Measurements from ENCODE around the gene SPEM2.

The SPEM2 gene

DNA sequence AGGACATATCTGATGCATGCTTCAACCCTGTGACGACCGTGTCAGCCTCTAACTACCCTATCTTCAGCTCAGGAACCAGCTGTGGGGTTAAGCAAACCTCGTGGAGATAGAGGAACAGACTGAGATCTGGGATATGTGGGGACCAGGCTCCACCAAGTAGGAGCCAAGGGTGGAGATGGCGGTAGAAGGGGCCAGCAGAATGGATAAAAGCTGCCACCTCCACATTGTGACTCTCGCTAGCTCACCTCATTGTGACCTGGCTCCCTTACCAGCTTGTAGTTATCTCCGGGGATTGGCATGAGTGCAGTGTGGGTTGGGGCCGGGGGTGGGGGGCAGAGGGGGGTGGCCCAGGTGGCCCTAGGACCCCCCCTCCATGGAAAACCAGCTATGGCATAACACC lies at the start of gene SPEM2:
Gene SPEM2 (plus strand): TSS at position 301 of the 400 bp plus-strand sequence. CDS start 73 bp downstream, at position 374.
- no peak for FAIRE-seq

DNA sequence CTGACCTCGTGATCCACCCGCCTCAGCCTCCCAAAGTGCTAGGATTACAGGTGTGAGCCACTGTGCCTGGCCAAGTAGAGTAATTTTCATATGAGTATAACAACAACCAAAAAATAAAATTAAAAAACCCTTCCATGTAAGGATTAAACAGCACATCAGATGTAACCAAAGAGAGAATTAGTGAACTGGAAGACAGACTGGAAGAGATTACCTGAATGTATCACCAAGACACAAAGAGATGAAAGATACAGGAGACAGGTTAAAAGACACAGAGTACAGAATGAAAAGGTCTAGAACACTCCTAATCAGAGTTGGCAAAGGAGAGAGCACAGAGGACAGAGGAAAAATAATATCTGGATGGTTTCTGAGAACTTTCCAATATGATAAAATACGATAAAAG lies 46.3 kb upstream of the SPEM2 start:
- FAIRE-seq, result no peak

DNA sequence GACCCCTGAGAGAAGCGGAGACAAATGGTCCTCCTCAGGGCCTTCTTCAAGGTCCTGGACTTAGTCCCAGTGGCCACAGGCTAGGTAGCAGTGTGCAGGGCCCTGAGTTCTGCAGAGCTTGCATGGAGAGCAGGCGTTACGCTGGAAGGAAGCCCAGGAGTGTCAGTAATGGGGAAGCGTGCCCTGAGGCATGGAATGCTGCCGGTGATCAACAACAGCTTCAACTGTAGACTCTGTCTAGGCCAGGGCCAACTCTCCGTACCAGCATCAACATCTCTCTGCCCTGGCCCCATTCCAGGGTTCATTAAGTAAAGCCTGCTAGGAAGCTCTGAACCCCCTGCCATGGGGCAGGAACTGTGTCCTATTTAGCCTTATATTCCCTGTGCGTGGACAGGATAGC lies 45.1 kb upstream of the SPEM2 start:
- FAIRE-seq, result no peak

DNA sequence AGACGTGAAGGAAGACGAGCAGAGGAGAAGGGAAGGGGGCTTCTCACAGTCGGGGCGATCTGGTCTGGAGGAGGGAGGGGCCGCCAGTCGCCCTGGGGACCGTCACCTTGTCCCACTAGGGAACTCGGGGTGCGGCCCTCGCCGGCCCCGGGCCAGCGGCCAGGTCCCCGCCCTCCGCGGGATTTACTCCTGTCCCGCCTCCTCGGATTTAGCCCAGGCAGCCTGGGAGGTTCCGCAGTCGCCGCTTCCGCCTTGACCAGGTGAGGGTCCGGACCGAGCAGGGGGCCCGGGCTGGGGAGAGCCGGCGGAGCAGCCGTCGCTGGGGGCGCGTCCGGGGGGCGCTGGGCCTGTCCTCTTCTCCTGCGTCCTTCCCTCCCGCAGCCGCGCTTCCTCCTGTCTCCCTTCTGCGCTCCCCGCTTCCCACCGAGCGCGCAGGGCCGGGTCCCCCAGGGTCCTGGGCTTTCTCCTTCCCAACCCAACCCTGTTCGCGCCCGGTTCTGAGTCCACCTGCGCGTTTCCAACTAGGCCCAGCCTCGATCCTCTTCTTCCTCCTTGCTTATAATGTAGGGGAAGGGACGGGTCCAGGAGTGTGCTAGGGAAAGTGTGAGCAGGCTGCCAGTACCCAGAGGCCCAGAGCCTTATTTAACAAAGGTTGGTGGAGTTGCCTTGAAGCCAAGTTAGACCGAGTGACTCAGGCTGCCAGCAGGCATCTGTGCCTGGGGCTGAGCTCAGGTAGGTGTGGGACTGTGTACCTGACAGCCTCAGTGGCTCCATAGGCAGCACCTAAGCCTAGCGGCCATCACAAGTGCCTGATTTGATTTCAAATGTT lies 44.3 kb upstream of the SPEM2 start, which contains the start of gene TNK1:
Gene TNK1 (plus strand): TSS at position 235 of the 829 bp plus-strand sequence. CDS start 1,838 bp downstream, outside the sequence.
- no peak for FAIRE-seq

DNA sequence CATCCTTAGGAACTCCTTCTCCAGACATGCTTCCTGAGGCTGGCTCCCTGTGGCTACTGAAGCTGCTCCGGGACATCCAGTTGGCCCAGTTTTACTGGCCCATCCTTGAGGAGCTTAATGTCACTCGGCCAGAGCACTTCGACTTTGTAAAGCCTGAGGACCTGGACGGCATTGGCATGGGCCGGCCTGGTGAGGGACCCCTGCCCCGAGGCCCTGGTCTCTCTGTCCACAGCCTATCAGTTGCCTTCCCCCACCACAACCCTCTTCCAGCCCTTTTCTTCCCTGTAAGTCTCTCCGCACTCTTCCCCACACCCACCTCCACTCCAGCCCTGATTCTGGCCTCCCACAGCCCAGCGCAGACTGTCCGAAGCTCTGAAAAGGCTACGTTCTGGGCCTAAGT lies 42.5 kb upstream of the SPEM2 start:
- FAIRE-seq, result no peak

DNA sequence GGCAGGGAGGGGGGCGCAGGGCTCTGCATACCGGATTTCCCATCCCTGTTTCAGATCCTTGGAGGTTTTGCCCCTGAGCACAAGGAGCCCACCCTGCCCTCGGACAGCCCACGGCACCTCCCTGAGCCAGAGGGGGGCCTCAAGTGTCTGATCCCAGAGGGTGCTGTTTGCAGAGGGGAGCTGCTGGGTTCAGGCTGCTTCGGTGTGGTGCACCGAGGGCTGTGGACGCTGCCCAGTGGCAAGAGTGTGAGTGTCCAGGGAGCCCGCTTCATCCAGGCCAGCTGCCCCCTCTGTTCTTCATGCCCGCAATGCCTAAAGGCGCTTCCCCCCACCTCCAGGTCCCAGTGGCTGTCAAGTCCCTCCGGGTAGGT lies 42.1 kb upstream of the SPEM2 start:
- no peak for FAIRE-seq

DNA sequence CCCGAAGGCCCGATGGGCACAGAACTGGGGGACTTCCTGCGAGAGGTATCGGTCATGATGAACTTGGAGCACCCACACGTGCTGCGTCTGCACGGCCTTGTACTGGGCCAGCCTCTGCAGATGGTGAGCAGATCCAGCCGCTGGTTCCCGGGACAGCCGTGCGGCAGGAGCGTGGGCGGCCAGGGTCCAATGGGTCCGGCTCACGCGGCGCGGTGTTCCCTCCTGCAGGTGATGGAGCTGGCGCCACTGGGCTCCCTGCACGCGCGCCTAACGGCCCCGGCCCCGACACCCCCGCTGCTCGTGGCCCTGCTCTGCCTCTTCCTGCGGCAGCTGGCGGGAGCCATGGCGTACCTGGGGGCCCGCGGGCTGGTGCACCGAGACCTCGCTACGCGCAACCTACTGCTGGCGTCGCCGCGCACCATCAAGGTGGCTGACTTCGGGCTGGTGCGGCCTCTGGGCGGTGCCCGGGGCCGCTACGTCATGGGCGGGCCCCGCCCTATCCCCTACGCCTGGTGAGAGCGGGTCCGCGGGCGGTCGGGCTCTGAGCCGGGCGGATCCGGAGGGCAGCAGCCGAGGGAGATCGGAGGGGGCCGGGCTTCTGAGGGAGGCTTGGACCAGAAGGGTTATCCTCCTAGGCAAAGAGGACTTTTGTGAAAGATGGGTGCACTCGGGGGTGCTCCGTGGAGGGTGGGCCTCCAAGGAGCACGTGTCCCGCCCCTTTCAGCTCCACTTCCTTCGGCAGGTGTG lies 41.5 kb upstream of the SPEM2 start:
- FAIRE-seq, result no peak

DNA sequence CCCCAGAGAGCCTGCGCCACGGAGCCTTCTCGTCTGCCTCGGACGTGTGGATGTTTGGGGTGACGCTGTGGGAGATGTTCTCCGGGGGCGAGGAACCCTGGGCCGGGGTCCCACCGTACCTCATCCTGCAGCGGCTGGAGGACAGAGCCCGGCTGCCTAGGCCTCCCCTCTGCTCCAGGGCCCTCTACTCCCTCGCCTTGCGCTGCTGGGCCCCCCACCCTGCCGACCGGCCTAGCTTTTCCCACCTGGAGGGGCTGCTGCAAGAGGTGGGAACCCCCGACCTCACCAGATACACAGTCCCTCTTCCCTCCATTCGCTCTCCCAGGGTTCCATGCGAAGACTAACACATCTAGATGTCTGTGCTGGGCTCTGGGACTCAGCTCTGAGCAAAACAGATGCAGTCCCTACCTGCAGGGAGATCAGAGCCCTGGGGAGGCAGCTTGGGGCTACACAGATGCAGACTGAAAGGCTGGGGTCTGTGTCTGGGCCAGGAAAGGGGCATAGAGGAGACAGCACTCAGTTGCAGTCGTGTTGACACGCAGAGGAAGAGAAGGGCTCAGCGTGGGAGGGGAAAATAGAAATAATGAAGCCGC lies 40.8 kb upstream of the SPEM2 start:
- FAIRE-seq, result no peak

DNA sequence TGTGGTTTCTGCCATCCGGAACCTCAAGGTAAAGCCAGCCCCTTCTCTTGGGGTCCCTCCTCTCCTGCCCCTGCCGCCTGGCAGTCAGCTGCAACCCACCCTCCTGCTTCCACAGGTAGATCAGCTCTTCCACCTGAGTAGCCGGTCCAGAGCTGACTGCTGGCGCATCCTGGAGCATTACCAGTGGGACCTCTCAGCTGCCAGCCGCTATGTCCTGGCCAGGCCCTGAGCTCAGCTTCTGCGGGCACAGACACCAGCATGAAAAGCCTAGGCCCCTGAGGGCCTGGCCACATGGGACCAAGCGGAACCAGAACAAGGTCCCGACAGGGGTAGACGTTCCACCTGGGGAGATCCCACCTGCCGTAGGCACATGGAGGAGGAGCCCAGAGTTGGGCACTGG lies 36.6 kb upstream of the SPEM2 start:
- no peak for FAIRE-seq

DNA sequence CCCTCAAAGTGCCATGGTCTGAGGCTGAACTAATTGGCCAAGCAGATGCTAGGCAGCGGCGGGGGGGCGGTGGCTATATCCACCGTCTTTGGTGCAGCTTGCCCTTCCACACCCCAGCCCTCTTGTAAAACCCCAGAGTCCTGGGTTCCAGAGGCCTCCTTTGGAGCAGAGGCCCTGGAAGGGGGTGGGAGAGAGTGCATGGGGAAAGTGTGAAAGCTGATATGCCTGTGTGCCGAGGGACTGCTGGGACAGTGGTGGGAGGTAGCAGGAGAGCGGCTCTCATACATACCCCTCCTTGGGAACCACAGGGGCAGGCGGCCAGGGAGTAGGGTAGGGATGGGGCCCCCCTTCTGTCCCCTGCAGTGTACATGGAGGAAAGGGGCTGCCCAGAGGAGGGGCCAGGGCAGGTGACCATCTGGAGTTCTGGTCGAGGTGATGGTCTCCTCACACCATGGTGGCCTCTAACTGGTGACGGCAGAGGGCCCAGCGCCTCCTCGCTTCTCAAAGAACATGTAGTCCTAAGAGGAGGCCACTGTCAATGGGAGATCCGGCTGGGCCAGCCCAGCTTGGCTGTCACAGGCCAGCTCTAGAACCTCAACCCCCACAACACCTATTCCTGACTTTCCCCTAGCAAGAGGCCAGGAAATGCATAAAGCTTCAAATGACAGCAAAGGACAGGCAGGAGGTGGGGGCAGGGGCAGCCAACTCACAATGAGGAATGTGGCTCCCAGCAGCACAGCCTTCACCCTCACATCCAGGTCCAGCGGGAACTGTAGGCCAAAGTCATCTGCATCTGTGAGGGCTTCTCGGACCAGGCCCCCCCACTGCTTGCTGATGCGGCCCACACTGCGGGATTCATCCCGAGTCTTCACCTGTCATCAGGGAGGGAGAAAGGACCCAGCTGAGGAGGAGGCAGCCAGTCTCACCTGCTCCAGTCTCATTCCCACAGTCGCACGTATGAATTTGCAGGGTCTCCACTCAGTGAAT lies 35.2 kb upstream of the SPEM2 start:
- FAIRE-seq, result no peak

DNA sequence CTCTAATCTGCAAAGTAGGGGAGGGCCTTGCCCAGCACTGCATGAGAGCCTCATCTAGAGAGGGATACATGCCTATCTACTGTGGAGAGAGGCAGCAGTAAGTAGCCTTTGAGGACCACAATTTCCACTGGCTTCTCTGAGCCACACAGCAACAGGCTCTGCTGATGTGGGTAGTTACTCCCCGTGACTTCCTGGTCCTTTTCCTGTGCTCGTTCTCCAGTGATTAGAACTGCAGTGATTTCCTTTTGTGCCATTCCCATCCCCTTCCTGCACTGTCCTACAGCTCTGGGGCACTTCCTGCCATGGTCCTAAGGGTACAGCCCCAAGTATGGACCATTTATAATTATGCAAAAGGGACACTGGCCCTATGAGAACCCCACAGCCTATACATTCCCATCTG lies 34.1 kb upstream of the SPEM2 start:
- FAIRE-seq, result no peak

DNA sequence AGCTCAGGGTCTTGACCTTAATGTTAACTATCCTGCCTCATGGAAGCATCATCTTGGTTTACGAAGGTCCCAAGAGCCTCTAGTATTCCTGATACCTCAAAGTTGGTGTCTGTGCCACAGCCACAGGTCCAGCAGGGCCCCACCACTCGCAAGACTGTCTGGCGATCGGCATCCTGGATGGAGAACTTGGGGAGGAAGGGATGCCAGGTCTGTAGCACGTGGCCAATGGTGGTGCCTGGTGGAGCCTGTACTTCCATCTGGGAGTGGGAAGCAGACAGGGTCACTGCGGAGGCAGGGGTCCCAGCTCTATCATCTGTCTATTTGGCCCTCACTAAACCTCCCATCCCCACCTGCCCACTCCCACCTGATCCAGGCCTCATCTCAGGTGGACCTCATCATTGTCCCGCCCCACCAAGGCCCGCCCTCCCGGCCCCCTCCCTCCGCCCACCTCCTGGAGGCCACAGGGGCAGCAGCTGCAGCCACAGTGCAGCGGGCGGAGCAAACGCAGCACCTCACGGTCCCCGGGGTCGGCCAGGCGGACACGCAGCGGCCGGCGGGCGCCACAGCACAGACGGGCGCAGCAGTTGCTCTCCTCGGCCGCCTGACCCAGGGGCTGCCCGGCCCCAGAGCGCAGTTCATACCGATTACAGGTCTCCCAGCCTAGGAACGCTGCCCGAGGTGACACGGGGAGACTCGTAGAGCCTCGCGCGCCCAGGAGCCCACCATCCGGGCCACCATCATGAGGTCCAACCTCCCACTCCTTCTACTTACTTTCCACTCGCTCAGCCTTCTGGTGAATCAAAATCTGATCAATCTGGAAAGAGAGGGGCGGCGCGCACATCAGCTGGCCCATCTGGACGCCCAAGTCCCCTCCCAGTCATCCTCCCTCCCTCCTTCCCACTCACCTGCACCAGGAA lies 32.5 kb upstream of the SPEM2 start:
- no peak for FAIRE-seq

DNA sequence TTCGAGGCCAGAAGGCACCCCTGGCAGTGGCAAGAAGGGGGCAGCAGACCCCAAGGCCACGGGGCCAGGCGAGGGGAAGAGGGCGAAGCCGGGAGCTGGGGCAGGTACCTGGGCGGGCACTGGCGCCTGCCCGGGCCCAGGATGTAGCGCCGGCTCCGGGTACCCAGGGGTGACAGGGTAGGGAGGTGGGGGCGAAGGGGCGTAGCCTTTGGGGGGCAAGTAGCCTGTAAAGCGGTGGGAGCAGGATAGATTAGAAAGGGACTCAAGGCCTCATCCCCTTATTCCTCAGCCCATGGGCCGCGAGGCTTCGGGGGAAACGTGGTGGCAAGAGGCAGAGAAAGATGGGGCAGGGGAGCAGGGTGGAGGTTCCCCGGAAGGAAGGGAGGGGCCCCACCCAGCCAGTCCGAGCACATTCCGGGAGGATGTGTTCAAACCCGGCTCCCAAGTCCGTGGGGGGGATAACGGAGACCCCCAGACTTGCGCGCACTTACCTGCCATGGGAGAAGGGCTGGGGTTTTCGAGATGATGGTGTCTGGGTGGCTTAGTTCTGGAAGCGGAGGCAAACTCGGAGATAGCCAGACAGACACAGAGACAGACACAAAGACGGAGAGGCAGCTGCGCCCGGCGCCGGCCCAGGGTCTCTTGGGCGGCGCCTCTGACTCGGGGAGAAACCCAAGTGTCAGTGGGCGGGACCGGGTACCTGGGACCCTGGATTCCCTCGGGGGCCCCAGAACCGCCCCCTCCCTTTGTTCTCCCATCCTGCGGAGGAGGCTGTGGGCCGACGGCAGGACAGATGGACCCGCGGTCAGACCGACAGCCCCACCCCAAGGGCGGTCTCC lies 31.6 kb upstream of the SPEM2 start:
- no peak for FAIRE-seq

DNA sequence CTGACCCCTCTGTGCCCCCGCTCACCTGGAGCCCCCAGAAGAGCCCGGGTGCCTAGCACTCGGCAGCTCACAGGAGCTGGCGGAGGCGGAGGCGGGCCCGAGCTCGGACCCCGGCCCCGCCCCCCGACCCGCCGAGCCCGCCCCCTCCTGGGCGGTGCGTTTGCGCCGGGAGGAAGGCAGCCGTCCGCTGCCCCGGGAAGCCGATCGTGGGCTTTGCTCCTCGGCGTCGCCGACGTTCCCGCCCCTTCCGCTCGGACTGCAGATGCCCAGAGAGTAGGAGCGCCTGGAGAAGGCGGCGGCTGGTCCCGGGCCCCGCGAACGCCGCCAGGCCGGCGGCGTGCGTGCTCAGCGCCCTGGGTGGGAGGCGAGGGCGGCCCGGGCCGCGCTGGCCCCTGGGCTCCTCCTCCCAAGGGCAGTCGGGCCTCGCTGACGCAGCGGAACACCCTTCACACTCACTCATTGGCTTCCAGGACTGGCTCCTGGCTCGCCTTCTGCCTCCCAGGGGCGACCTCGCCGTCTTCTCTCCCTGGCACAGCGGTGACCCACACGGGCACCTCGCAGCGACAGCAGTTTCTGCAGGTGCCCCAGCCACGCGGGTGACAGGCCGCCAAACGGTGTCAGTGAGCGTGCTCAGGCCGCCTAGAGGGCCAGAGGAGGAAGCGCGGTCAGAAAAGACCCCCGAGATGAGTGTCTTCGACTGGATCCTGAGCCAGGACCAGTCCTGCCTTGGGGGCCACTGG lies 30.8 kb upstream of the SPEM2 start, which contains the start of gene PLSCR3:
Gene PLSCR3 (minus strand): TSS at position 74 of the 740 bp plus-strand sequence. CDS start 415 bp downstream, outside the sequence.
- FAIRE-seq, result no peak

DNA sequence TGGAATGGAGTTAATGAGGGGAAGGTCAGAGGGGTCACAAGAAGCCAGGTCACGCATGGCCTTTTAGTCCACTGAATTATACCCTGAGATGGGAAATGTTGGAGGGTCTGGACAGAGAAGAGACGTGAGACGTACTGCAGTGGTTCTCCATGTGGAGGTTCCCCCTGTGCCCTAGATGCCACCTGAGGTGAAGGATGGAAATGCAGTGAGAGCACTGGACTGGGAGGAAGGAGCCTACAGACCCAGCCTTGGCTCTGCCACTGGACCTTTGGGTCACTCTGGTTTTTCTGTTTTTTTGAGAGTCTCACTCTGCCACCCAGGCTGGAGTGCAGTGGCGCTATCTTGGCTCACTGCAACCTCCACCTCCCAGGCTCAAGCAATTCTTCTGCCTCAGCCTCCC lies 29.3 kb upstream of the SPEM2 start:
- no peak for FAIRE-seq

DNA sequence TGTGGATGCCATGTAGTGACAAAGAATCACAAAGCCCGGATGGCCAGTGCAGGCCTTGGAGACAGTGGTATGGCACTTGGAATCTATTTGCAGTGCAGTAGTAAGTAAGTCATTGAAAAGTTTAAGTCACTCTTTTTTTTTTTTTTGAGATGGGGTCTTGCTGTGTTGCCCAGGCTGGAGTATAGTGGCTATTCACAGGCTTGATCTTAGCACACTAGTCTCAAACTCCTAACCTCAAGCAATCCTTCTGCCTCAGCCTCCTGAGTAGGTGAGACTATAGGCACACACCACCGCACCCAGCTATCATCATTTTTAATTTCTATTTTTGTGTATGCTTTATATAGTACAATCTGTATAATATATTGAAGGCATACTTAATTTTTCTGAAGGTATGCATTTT lies 26.8 kb upstream of the SPEM2 start:
- no peak for FAIRE-seq

DNA sequence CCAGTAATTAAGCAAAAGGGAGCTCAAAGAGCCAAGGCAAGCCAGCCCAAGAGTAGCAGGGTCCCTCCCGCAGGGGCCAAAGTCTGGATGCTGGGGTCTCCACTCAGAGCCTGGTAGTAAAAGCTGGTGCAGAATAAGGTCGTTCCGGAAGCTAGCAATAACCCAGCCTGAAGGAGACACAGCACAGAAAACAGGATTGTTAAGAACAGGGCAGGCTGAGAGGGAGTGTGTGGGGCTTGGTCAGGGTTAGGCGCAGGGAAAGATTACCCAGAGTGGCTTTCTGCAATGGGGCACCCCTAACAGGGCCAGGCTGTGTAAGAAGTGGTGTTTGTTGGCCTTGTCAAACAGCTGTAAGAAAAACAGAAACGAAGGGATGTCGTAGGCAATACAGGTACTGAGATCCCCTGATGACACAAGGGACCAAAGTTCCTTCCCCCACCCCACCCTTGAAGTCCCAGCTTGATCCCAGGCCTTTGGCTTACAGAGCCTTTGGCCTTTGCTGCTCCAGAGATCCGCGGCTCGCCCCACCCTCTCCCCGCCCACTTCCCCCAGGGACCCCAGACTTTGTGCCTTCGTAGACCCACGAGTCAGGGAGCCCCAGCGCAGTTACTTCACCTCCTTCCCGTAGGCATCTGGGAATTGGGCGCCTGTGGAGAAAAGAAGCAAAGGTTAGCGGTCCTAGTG lies 22.2 kb upstream of the SPEM2 start:
- no peak for FAIRE-seq

DNA sequence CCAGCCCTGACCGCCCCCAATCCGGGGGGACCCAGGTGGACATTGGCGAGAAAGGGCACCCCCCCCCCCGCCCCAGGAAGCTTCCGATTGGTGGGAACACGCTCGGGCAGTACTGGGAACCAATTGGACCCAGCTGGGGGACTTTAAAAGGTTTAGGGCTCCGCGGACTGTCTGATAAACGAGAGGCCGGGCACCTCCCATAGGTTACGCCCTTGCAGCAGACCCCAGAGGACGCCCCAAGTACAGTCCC lies 21.8 kb upstream of the SPEM2 start:
- no peak for FAIRE-seq
